Activated CD4-positive, alpha-beta T cell treated with anti-CD3 and anti-CD28 coated beads, Interleukin-2, amount 50 U/mL, for 16 hours (primary cell): Measurements from ENCODE around the gene AGAP1.

Experiments
- DNase-seq: peaks from one replicate; pipeline ENCODE4 v3.0.0-alpha.2; 2020

The AGAP1 gene

GRCh38 chr2:236158969-236159777, 665.3 kb downstream of the AGAP1 start:
- DNase-seq, result no peak

GRCh38 chr2:236159778-236160170, 665.9 kb downstream of the AGAP1 start:
- no peak for DNase-seq

GRCh38 chr2:236160366-236161081, 666.7 kb downstream of the AGAP1 start:
- DNase-seq, result no peak

- no peak for DNase-seq
Observed at GRCh38 chr2:236161082-236161462, 667.2 kb downstream of the AGAP1 start.

GRCh38 chr2:236161531-236161930, 667.7 kb downstream of the AGAP1 start:
- no peak for DNase-seq

- no peak for DNase-seq
Observed at GRCh38 chr2:236162031-236162845, 668.4 kb downstream of the AGAP1 start.

- no peak for DNase-seq
Observed at GRCh38 chr2:236162882-236163470, 669.1 kb downstream of the AGAP1 start.

GRCh38 chr2:236163471-236164200, 669.8 kb downstream of the AGAP1 start:
- DNase-seq, result no peak

GRCh38 chr2:236164201-236164924, 670.5 kb downstream of the AGAP1 start:
- DNase-seq, result no peak

GRCh38 chr2:236164925-236165841, 671.3 kb downstream of the AGAP1 start:
- no peak for DNase-seq

GRCh38 chr2:236165842-236166795, 672.3 kb downstream of the AGAP1 start:
- DNase-seq, result no peak

GRCh38 chr2:236166796-236167296, 673.0 kb downstream of the AGAP1 start:
- no peak for DNase-seq

GRCh38 chr2:236167297-236168109, 673.7 kb downstream of the AGAP1 start:
- no peak for DNase-seq

- no peak for DNase-seq
Observed at GRCh38 chr2:236168110-236169080, 674.6 kb downstream of the AGAP1 start, which contains the start of gene GBX2. TSS of gene GBX2 (minus strand) at chr2:236168386. CDS start at chr2:236167971, 415 bp downstream.

GRCh38 chr2:236169151-236169721, 675.4 kb downstream of the AGAP1 start:
- DNase-seq, result no peak
